MG63 (cell line): ENCODE results near the gene C5AR1. TPM values are rescaled to one million over a fixed set of nuclear protein-coding genes. Genes with fewer than 3 reads are reported as not detected.

Source experiments
- DNase-seq: peaks from one replicate; pipeline ENCODE4 v3.0.0-alpha.2; 2020
- H3K27me3 ChIP-seq: fragments of 250-450 bp; sonication (Bioruptor Pico); 2 replicates; pipeline ENCODE4 v1.5.1; 2020; ENCODE audit warnings: mild to moderate bottlenecking, moderate library complexity
- H3K36me3 ChIP-seq: fragments of 250-450 bp; sonication (Bioruptor Pico); 2 replicates; pipeline ENCODE4 v1.5.1; 2020; ENCODE audit warnings: mild to moderate bottlenecking, moderate library complexity
- H3K4me3 ChIP-seq: fragments of 250-450 bp; sonication (Bioruptor Pico); 2 replicates; pipeline ENCODE4 v1.5.1; 2020; ENCODE audit warnings: mild to moderate bottlenecking, moderate library complexity
- H3K9me3 ChIP-seq: fragments of 250-450 bp; sonication (Bioruptor Pico); 2 replicates; pipeline ENCODE4 v1.5.1; 2020; ENCODE audit warnings: mild to moderate bottlenecking, moderate library complexity
- total RNA-seq: library from RNA; depleted of rRNA; stranded (reverse); fragments of >200 nt; shearing (Covaris generic); gene quantifications from 2 replicates; pipeline ENCODE4 v1.2.3, GENCODE V29; 2014; ENCODE audit warnings: low replicate concordance; rRNA removed

C5AR1 gene
- total RNA-seq, 1 experiment from 2014 or later, result not detected

DNA sequence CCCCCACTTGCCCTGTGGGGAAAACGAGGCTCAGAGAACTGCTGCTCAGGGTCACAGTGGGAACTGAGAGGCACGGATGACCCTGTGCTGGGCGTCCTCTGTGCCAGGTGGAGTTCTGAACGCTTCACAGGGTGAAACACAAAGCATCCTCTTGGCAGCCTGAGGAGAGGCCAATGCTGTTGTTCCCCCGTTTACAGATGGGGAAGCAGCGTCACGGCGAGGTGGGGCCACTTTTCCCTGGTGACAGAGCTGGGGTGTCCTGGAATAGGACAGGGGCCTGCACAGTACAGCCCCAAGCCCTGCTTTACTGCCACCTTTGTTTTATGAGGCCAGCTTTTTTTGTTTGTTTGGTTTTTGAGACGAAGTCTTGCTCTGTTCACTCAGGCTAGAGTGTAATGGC is 61.6 kb downstream of the C5AR1 start:
- Histone ChIP-seq H3K4me3 (no peak overlapping the region), H3K36me3 (peaks cover 88% of the 10 kb centered on the region), H3K27me3 (no peaks in the 10 kb centered on the region), H3K9me3 (no peaks in the 10 kb centered on the region)
- DNase-seq, result no peak

Other genes starting within 250 kb of the C5AR1 start
- 8.2 and 25.2 TPM in 2 replicates for gene ZC3H4, start 196.1 kb upstream of the C5AR1 start, total RNA-seq
- gene SAE1, start 179.0 kb upstream of the C5AR1 start, total RNA-seq, result 389 and 411 TPM in 2 replicates
- 14.7 and 38.8 TPM in 2 replicates for gene BBC3, start 78.7 kb upstream of the C5AR1 start, total RNA-seq
- gene CCDC9, start 53.3 kb upstream of the C5AR1 start, total RNA-seq, result 17.5 and 22.9 TPM in 2 replicates
- gene INAFM1, start 35.0 kb upstream of the C5AR1 start, total RNA-seq, result 5.5 TPM in 1 of 2 replicates, not detected in the other
- not detected in 2 replicates for gene C5AR2, start 22.3 kb downstream of the C5AR1 start, total RNA-seq
- 18.0 and 25.3 TPM in 2 replicates for gene DHX34, start 39.5 kb downstream of the C5AR1 start, total RNA-seq
- gene MEIS3, start 109.7 kb downstream of the C5AR1 start, total RNA-seq, result 0.56 TPM in 1 of 2 replicates, not detected in the other
- gene SLC8A2, start 162.0 kb downstream of the C5AR1 start, total RNA-seq, result not detected in 2 replicates
- gene KPTN, start 174.4 kb downstream of the C5AR1 start, total RNA-seq, result 9.1 and 31.0 TPM in 2 replicates
- 141 and 323 TPM in 2 replicates for gene NAPA, start 205.2 kb downstream of the C5AR1 start, total RNA-seq